ENCODE measurements around the gene TMA16. TPM values are rescaled to one million over a fixed set of nuclear protein-coding genes. Genes with fewer than 3 reads are reported as not detected.

TMA16 gene
- total RNA-seq, 1 donor from 2014 or later: 19.0 TPM

DNA sequence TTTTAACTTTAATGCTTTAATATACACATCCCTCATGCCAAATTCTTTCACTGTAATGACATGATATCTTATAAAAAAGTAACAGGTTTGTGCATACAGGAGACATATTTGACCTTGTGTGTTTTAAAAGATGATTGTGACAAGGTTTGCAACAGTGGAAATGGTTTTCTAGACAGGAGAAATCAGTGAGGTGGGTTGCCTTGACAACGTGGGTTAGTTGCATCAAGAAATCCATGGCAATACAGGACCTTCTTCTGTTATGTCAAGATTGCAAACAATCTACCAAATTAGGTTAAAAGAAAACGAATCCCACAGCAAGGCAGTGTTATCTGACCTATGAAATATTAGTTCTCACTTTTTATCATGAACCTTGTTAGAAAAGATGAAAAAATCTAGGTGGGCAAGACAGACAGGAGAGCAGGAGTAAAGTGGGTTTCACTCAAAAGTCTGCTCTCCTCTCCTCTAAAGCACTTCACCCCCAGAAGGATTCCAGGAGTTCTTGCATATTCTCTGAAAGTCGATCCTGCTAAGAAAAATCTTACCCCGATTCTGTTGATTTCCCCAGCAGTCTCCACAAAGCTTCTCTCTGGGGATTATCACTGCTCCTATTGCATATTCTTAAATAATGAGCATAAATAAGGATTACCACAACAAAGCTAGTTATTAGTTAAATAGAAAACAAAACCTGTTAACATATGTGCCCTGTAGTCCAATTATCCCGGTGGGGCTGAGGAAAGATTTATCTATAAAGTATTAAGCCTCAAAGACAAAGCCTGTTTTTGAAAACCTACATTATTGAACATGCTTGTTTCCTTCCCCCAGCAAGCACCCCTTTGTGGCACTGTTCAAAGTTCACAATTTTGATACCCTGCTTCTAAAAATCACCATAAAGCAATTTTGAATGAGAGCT is 71.0 kb downstream of the TMA16 start:
- Mint-ChIP-seq H3K9me3 (ENCODE audit: unreplicated experiment) (no peaks in the 10 kb centered on the region), H3K27ac (ENCODE audit: unreplicated experiment) (no peak overlapping the region), H3K4me1 (ENCODE audit: unreplicated experiment) (no peaks in the 10 kb centered on the region), H3K27me3 (ENCODE audit: unreplicated experiment) (no peaks in the 10 kb centered on the region), H3K36me3 (ENCODE audit: low read depth, unreplicated experiment) (no peaks in the 10 kb centered on the region), H3K4me3 (ENCODE audit: unreplicated experiment) (no peak overlapping the region)
- TF ChIP-seq, protein P1, sequence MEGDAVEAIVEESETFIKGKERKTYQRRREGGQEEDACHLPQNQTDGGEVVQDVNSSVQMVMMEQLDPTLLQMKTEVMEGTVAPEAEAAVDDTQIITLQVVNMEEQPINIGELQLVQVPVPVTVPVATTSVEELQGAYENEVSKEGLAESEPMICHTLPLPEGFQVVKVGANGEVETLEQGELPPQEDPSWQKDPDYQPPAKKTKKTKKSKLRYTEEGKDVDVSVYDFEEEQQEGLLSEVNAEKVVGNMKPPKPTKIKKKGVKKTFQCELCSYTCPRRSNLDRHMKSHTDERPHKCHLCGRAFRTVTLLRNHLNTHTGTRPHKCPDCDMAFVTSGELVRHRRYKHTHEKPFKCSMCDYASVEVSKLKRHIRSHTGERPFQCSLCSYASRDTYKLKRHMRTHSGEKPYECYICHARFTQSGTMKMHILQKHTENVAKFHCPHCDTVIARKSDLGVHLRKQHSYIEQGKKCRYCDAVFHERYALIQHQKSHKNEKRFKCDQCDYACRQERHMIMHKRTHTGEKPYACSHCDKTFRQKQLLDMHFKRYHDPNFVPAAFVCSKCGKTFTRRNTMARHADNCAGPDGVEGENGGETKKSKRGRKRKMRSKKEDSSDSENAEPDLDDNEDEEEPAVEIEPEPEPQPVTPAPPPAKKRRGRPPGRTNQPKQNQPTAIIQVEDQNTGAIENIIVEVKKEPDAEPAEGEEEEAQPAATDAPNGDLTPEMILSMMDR (IDR thresholded peaks at IDR 0.05; ENCODE audit: unreplicated experiment): no peak
- DNase-seq (ENCODE audit: low spot score): no peak

DNA sequence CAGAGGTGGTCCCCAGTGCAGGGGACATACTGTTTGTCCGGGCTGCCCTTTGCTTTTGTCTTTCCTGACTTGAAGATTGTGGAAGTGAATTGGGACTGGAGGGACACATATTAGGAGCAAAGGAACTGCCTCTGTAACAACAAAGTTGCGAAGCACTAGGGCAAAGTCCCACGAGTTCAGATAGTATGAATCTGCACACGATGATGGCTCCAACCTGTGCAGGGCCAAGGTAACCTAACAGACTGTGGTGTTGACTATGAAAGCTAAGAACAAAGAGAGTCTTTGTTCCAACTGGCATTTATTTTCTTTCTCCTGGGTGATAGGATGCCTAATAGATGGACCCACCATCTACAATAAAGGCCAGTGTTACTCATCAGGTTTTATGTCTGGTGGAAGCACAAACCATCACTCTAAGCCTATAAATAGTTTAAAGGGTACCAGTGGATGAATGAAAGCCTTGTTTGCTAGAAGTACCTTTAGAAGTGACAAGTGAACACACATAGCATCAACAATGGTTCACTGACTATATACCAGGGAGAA is 71.8 kb downstream of the TMA16 start:
- H3K27me3 Mint-ChIP-seq (ENCODE audit: unreplicated experiment): no peaks in the 10 kb centered on the region
- no peak for DNase-seq (ENCODE audit: low spot score)
- no peaks in the 10 kb centered on the region for H3K4me1 Mint-ChIP-seq (ENCODE audit: unreplicated experiment)
- H3K9me3 Mint-ChIP-seq (ENCODE audit: unreplicated experiment): no peaks in the 10 kb centered on the region
- H3K36me3 Mint-ChIP-seq (ENCODE audit: low read depth, unreplicated experiment): no peaks in the 10 kb centered on the region
- H3K27ac Mint-ChIP-seq (ENCODE audit: unreplicated experiment): no peak overlapping the region
- TF ChIP-seq, protein P1 (IDR thresholded peaks at IDR 0.05; ENCODE audit: unreplicated experiment): no peak
- H3K4me3 Mint-ChIP-seq (ENCODE audit: unreplicated experiment): no peak overlapping the region

DNA sequence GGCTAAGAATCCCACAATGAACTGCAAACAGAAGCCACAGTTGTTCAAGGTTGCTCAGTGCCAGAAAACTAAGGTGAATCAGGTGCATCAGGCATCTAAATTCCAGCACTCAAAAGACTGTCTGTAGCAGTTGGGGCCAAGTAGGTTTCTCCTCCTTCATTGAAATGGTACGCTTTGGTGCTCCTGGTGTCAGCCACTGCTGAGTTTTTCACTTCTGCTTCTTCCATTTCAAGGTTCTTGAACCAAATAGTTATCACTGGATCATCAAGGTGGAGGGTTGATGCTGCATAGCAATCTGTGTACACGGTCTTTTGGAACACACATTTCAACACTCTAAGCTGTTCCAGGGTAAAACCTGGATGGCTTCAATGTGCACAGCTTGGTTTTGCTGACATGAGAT is 74.4 kb downstream of the TMA16 start:
- Mint-ChIP-seq H3K27ac (ENCODE audit: unreplicated experiment) (no peak overlapping the region), H3K4me3 (ENCODE audit: unreplicated experiment) (no peak overlapping the region), H3K9me3 (ENCODE audit: unreplicated experiment) (no peaks in the 10 kb centered on the region), H3K27me3 (ENCODE audit: unreplicated experiment) (no peaks in the 10 kb centered on the region), H3K4me1 (ENCODE audit: unreplicated experiment) (no peaks in the 10 kb centered on the region), H3K36me3 (ENCODE audit: low read depth, unreplicated experiment) (no peaks in the 10 kb centered on the region)
- DNase-seq (ENCODE audit: low spot score): no peak
- TF ChIP-seq, protein P1 (IDR thresholded peaks at IDR 0.05; ENCODE audit: unreplicated experiment): no peak

Other genes with a start within 250 kb of the TMA16 start
- 2.6 TPM for gene NPY1R, start 162.1 kb upstream of the TMA16 start, total RNA-seq (ENCODE audit: unreplicated experiment)
- 0.38 TPM for gene NPY5R, start 150.8 kb upstream of the TMA16 start, total RNA-seq (ENCODE audit: unreplicated experiment)
- not detected for gene TKTL2, start 20.9 kb upstream of the TMA16 start, total RNA-seq (ENCODE audit: unreplicated experiment)

Measured in endothelial cell (in vitro differentiated cells).